Neural progenitor cell (in vitro differentiated cells): Measurements from ENCODE around the gene SSC4D.

Experiments
- EZH2 ChIP-seq: fragments of 200-600 bp; sonication (generic); IDR thresholded peaks from 2 replicates; pipeline ENCODE4 v1.6.1; 2017; ENCODE audit warnings: antibody characterized with exemption, mild to moderate bottlenecking, moderate library complexity
- EZH2phosphoT487 ChIP-seq: fragments of 200-600 bp; sonication (generic); IDR thresholded peaks from 2 replicates; pipeline ENCODE4 v1.6.1; 2017; ENCODE audit warnings: antibody characterized with exemption
- TF ChIP-seq, protein P1 (sequence below): fragments of 200-600 bp; sonication (generic); IDR thresholded peaks from 2 replicates; pipeline ENCODE4 v1.5.1; 2017; ENCODE audit warnings: antibody characterized with exemption, mild to moderate bottlenecking

- no peak for TF ChIP-seq EZH2
- TF ChIP-seq, protein P1, sequence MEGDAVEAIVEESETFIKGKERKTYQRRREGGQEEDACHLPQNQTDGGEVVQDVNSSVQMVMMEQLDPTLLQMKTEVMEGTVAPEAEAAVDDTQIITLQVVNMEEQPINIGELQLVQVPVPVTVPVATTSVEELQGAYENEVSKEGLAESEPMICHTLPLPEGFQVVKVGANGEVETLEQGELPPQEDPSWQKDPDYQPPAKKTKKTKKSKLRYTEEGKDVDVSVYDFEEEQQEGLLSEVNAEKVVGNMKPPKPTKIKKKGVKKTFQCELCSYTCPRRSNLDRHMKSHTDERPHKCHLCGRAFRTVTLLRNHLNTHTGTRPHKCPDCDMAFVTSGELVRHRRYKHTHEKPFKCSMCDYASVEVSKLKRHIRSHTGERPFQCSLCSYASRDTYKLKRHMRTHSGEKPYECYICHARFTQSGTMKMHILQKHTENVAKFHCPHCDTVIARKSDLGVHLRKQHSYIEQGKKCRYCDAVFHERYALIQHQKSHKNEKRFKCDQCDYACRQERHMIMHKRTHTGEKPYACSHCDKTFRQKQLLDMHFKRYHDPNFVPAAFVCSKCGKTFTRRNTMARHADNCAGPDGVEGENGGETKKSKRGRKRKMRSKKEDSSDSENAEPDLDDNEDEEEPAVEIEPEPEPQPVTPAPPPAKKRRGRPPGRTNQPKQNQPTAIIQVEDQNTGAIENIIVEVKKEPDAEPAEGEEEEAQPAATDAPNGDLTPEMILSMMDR, result no peak
- no peak for TF ChIP-seq EZH2phosphoT487
Measured at GRCh38 chr7:76400248-76400647, 9.2 kb downstream of the SSC4D start.
